Measurements from ENCODE around the gene EDC3.
A peak's percentile ranks its signal among the peaks of the same experiment; 100 is the strongest.

Gene EDC3

GRCh38 chr15:74621936-74622335, 73.9 kb downstream of the EDC3 start:
- peak overlapping the region; percentile 37 for H3K27ac Mint-ChIP-seq
- no peaks in the 10 kb centered on the region for H3K9me3 Mint-ChIP-seq
- peaks cover 79% of the 10 kb centered on the region for H3K36me3 Mint-ChIP-seq
- no peaks in the 10 kb centered on the region for H3K27me3 Mint-ChIP-seq
- CTCF ChIA-PET, result interaction anchor here (0.6 to 15.6 kb wide), 12 partner anchors 11 to 328 kb away, joined by 3 to 197 read pairs (median 4); no protein-coding TSS in a partner anchor
- H3K4me1 Mint-ChIP-seq, result peaks cover 65% of the 10 kb centered on the region
- H3K4me3 Mint-ChIP-seq, result no peak overlapping the region
- DNase-seq, result no peak

- CTCF ChIA-PET, result interaction anchor here (0.6 to 15.6 kb wide), 16 partner anchors 11 to 328 kb away, joined by 3 to 197 read pairs (median 4); partner anchors contain the start of gene CYP1A1
- Mint-ChIP-seq H3K27ac (peak overlapping the region; percentile 37), H3K36me3 (peaks cover 79% of the 10 kb centered on the region), H3K27me3 (no peaks in the 10 kb centered on the region), H3K4me3 (no peak overlapping the region), H3K9me3 (no peaks in the 10 kb centered on the region), H3K4me1 (peaks cover 65% of the 10 kb centered on the region)
- DNase-seq, result no peak
Measured at GRCh38 chr15:74621546-74621920, 74.3 kb downstream of the EDC3 start.

GRCh38 chr15:74620636-74621545, 74.9 kb downstream of the EDC3 start:
- no peak overlapping the region for H3K4me3 Mint-ChIP-seq
- CTCF ChIA-PET, result interaction anchor here (0.6 to 15.6 kb wide), 16 partner anchors 10 to 329 kb away, joined by 3 to 197 read pairs (median 4); partner anchors contain the start of gene CYP1A1
- H3K4me1 Mint-ChIP-seq, result peaks cover 61% of the 10 kb centered on the region
- H3K9me3 Mint-ChIP-seq, result no peaks in the 10 kb centered on the region
- H3K27me3 Mint-ChIP-seq, result no peaks in the 10 kb centered on the region
- DNase-seq, result peak; percentile 87
- H3K36me3 Mint-ChIP-seq, result peaks cover 75% of the 10 kb centered on the region
- H3K27ac Mint-ChIP-seq, result peak overlapping the region; percentile 79

GRCh38 chr15:74619916-74620635, 75.7 kb downstream of the EDC3 start:
- CTCF ChIA-PET, result interaction anchor here (1.1 to 15.6 kb wide), 7 partner anchors 9 to 246 kb away, joined by 3 to 197 read pairs (median 9); partner anchors contain the start of gene CYP1A1
- Mint-ChIP-seq H3K36me3 (peaks cover 68% of the 10 kb centered on the region), H3K4me1 (peaks cover 54% of the 10 kb centered on the region), H3K27ac (peak overlapping the region; percentile 37), H3K27me3 (no peaks in the 10 kb centered on the region), H3K4me3 (no peak overlapping the region), H3K9me3 (no peaks in the 10 kb centered on the region)
- DNase-seq, result no peak

- Mint-ChIP-seq H3K27ac (peak overlapping the region; percentile 71), H3K9me3 (no peaks in the 10 kb centered on the region), H3K4me1 (peaks cover 50% of the 10 kb centered on the region), H3K36me3 (peaks cover 57% of the 10 kb centered on the region), H3K4me3 (no peak overlapping the region), H3K27me3 (no peaks in the 10 kb centered on the region)
- CTCF ChIA-PET, result interaction anchor here (0.8 to 15.6 kb wide), 6 partner anchors 17 to 257 kb away, joined by 3 to 197 read pairs (median 16); partner anchors contain the start of gene ARID3B
- DNase-seq, result no peak
Measured at GRCh38 chr15:74618841-74619596, 76.8 kb downstream of the EDC3 start.

GRCh38 chr15:74616996-74617395, 78.8 kb downstream of the EDC3 start:
- CTCF ChIA-PET, result interaction anchor here (0.6 to 15.6 kb wide), 12 partner anchors 8 to 412 kb away, joined by 3 to 197 read pairs (median 4); partner anchors contain the start of gene ARID3B
- Mint-ChIP-seq H3K27me3 (peaks cover 13% of the 10 kb centered on the region), H3K27ac (peak overlapping the region; percentile 99), H3K4me1 (peaks cover 58% of the 10 kb centered on the region), H3K36me3 (peaks cover 40% of the 10 kb centered on the region), H3K4me3 (peak overlapping the region; percentile 93), H3K9me3 (no peaks in the 10 kb centered on the region)
- DNase-seq, result no peak

- no peaks in the 10 kb centered on the region for H3K9me3 Mint-ChIP-seq
- H3K27ac Mint-ChIP-seq, result peak overlapping the region; percentile 99
- CTCF ChIA-PET, result interaction anchor here (0.6 to 15.6 kb wide), 13 partner anchors 9 to 413 kb away, joined by 3 to 197 read pairs (median 4); partner anchors contain the start of gene ARID3B
- peaks cover 18% of the 10 kb centered on the region for H3K27me3 Mint-ChIP-seq
- H3K36me3 Mint-ChIP-seq, result peaks cover 34% of the 10 kb centered on the region
- DNase-seq, result peak; percentile 76
- H3K4me3 Mint-ChIP-seq, result peak overlapping the region; percentile 93
- H3K4me1 Mint-ChIP-seq, result peaks cover 55% of the 10 kb centered on the region
Measured at GRCh38 chr15:74616366-74616939, 79.4 kb downstream of the EDC3 start.

- Mint-ChIP-seq H3K4me3 (peak within 1 kb of the TSS; percentile 93), H3K27me3 (peaks cover 25% of the 10 kb centered on the region), H3K36me3 (peaks cover 27% of the 10 kb centered on the region), H3K4me1 (peaks cover 49% of the 10 kb centered on the region), H3K27ac (peak within 1 kb of the TSS; percentile 99), H3K9me3 (no peaks in the 10 kb centered on the region)
- CTCF ChIA-PET, result interaction anchor here (1.1 to 15.6 kb wide), 9 partner anchors 10 to 242 kb away, joined by 3 to 197 read pairs (median 5); partner anchors contain the start of gene ARID3B
- DNase-seq, result peak; percentile 97
Measured at GRCh38 chr15:74615508-74616365, 80.1 kb downstream of the EDC3 start, which contains the start of gene CLK3. TSS of gene CLK3 (plus strand) at chr15:74615836. CDS start at chr15:74619197, 3,361 bp downstream.

GRCh38 chr15:74614744-74615507, 80.9 kb downstream of the EDC3 start:
- H3K4me3 Mint-ChIP-seq, result peak overlapping the region; percentile 93
- CTCF ChIA-PET, result interaction anchor here (1.6 to 15.6 kb wide), 3 partner anchors 21 to 241 kb away, joined by 5 to 197 read pairs (median 52); no protein-coding TSS in a partner anchor
- peaks cover 45% of the 10 kb centered on the region for H3K4me1 Mint-ChIP-seq
- no peaks in the 10 kb centered on the region for H3K9me3 Mint-ChIP-seq
- H3K36me3 Mint-ChIP-seq, result peaks cover 19% of the 10 kb centered on the region
- peak; percentile 91 for DNase-seq
- peak overlapping the region; percentile 99 for H3K27ac Mint-ChIP-seq
- H3K27me3 Mint-ChIP-seq, result peaks cover 26% of the 10 kb centered on the region

- DNase-seq, result no peak
- H3K4me3 Mint-ChIP-seq, result peak overlapping the region; percentile 93
- peaks cover 39% of the 10 kb centered on the region for H3K4me1 Mint-ChIP-seq
- peak overlapping the region; percentile 77 for H3K27ac Mint-ChIP-seq
- peaks cover 12% of the 10 kb centered on the region for H3K36me3 Mint-ChIP-seq
- no peaks in the 10 kb centered on the region for H3K9me3 Mint-ChIP-seq
- H3K27me3 Mint-ChIP-seq, result peaks cover 29% of the 10 kb centered on the region
- CTCF ChIA-PET, result interaction anchor here (1.0 to 15.6 kb wide), 5 partner anchors 22 to 240 kb away, joined by 3 to 197 read pairs (median 3); no protein-coding TSS in a partner anchor
Measured at GRCh38 chr15:74613953-74614743, 81.7 kb downstream of the EDC3 start.
